Neuronal stem cell (in vitro differentiated cells): Measurements from ENCODE around the gene TUBB2B.
"Not testable (repeated sequence)": the region's sequence is repeated elsewhere in the genome, so short reads cannot be mapped to it uniquely, and the experiment has no call there.

Source experiments
- DNase-seq: peaks from one replicate; pipeline ENCODE4 v3.0.0-alpha.2; 2013; ENCODE audit warnings: low spot score
- H2AFZ ChIP-seq: one replicate; pipeline ENCODE4 v1.6.1; 2013; ENCODE audit warnings: mild to moderate bottlenecking, low read length, inconsistent platforms
- H2AK5ac ChIP-seq: 2 replicates; pipeline ENCODE4 v1.6.1; 2013; ENCODE audit warnings: low read depth, mild to moderate bottlenecking, inconsistent platforms, low read length, moderate library complexity, mixed read lengths
- H2BK120ac ChIP-seq: 2 replicates; pipeline ENCODE4 v1.6.1; 2013; ENCODE audit warnings: low read depth, mild to moderate bottlenecking, inconsistent platforms, low read length, moderate library complexity, mixed read lengths
- H2BK12ac ChIP-seq: one replicate; pipeline ENCODE4 v1.6.1; 2013; ENCODE audit warnings: low read length, inconsistent platforms
- H2BK15ac ChIP-seq: 2 replicates; pipeline ENCODE4 v1.6.1; 2013; ENCODE audit warnings: mild to moderate bottlenecking, low read length, inconsistent platforms, mixed read lengths
- H2BK5ac ChIP-seq: one replicate; pipeline ENCODE4 v1.6.1; 2013; ENCODE audit warnings: inconsistent platforms, mild to moderate bottlenecking, low read length, moderate library complexity
- H3K14ac ChIP-seq: one replicate; pipeline ENCODE4 v1.6.1; 2013; ENCODE audit warnings: low read length, inconsistent platforms
- H3K18ac ChIP-seq: 2 replicates; pipeline ENCODE4 v1.6.1; 2013; ENCODE audit warnings: low read length, inconsistent platforms
- H3K23ac ChIP-seq: 2 replicates; pipeline ENCODE4 v1.6.1; 2013; ENCODE audit warnings: low read depth, mild to moderate bottlenecking, mixed read lengths, low read length, inconsistent platforms; ENCODE audit not compliant: poor library complexity
- H3K27ac ChIP-seq: replicated peaks from 3 replicates; pipeline ENCODE4 v1.5.1; 2013; ENCODE audit warnings: low read length, inconsistent platforms
- H3K27me3 ChIP-seq, 3 experiments: 2 replicates each; pipeline ENCODE4 v1.6.1; 2013; ENCODE audit warnings: low read length in 3 of 3, mild to moderate bottlenecking in 2 of 3, inconsistent platforms in 1 of 3, low read depth in 1 of 3, mixed read lengths in 1 of 3, moderate library complexity in 1 of 3; ENCODE audit not compliant: control insufficient read depth in 3 of 3, insufficient read depth in 3 of 3
- H3K36me3 ChIP-seq, 2 donors: replicated peaks in 1 of 2; 2 replicates each; pipeline ENCODE4 v1.6.1; 2013; ENCODE audit warnings: low read length in 2 of 2; ENCODE audit not compliant: control insufficient read depth in 2 of 2, insufficient read depth in 2 of 2
- H3K4ac ChIP-seq: 2 replicates; pipeline ENCODE4 v1.6.1; 2013; ENCODE audit warnings: inconsistent platforms, mild to moderate bottlenecking, low read length, moderate library complexity
- H3K4me1 ChIP-seq, 2 donors: 1 replicate in 1 of 2; 2 replicates in 1 of 2; pipeline ENCODE4 v1.6.1; 2013; ENCODE audit warnings: low read length in 2 of 2, low read depth in 1 of 2; ENCODE audit not compliant: control insufficient read depth in 2 of 2, insufficient read depth in 1 of 2
- H3K4me2 ChIP-seq: one replicate; pipeline ENCODE4 v1.6.1; 2013; ENCODE audit warnings: mild to moderate bottlenecking, low read length, inconsistent platforms; ENCODE audit not compliant: insufficient read depth, poor library complexity, severe bottlenecking
- H3K4me3 ChIP-seq, 2 donors: 2 replicates each; pipeline ENCODE4 v1.5.1; 2013; ENCODE audit warnings: low read length in 2 of 2, mild to moderate bottlenecking in 2 of 2, inconsistent platforms in 1 of 2, moderate library complexity in 1 of 2
- H3K79me1 ChIP-seq: one replicate; pipeline ENCODE4 v1.6.1; 2013; ENCODE audit warnings: low read depth, mild to moderate bottlenecking, inconsistent platforms, low read length, moderate library complexity
- H3K9ac ChIP-seq: one replicate; pipeline ENCODE4 v1.6.1; 2013; ENCODE audit warnings: mild to moderate bottlenecking, low read depth, low read length, inconsistent platforms; ENCODE audit not compliant: poor library complexity
- H3K9me3 ChIP-seq, 2 donors: replicated peaks in 1 of 2; 2 replicates each; pipeline versions ENCODE3 to v1.6.1; 2013; ENCODE audit warnings: low read length in 2 of 2, mild to moderate bottlenecking in 2 of 2, inconsistent platforms in 1 of 2, low read depth in 1 of 2, mixed read lengths in 1 of 2, moderate library complexity in 1 of 2; ENCODE audit not compliant: control insufficient read depth in 2 of 2, insufficient read depth in 1 of 2
- H4K8ac ChIP-seq: one replicate; pipeline ENCODE4 v1.6.1; 2013; ENCODE audit warnings: low read depth, mild to moderate bottlenecking, inconsistent platforms, low read length, moderate library complexity
- H4K91ac ChIP-seq: one replicate; pipeline ENCODE4 v1.6.1; 2013; ENCODE audit warnings: low read length, low read depth, mild to moderate bottlenecking, inconsistent platforms; ENCODE audit not compliant: poor library complexity
- WGBS, 2 donors: extraction: QIAGEN DNeasy Blood & Tissue Kit; methylation state at CpG; one replicate each; pipeline ENCODE4 v1.1.7; 2013; ENCODE audit warnings: missing lambda C conversion rate in 2 of 2, mixed read lengths in 1 of 2; ENCODE audit not compliant: insufficient read length in 2 of 2, insufficient replicate concordance in 1 of 2; ENCODE audit errors: extremely low coverage in 2 of 2; 5-methylcytosine and 5-hydroxymethylcytosine counted together

TUBB2B gene

GRCh38 chr6:3181105-3181504 is 46.3 kb downstream of the TUBB2B start:
- H2BK5ac ChIP-seq, result no peak overlapping the region
- H3K18ac ChIP-seq, result no peak overlapping the region
- no peaks in the 10 kb centered on the region for H3K79me1 ChIP-seq
- H3K14ac ChIP-seq, result no peak overlapping the region
- no peak overlapping the region for H3K23ac ChIP-seq
- H3K27me3 ChIP-seq, result no peaks in the 10 kb centered on the region
- H4K8ac ChIP-seq, result no peak overlapping the region
- H3K4me2 ChIP-seq, result no peak overlapping the region
- H2AK5ac ChIP-seq, result no peak overlapping the region
- H2AFZ ChIP-seq, result no peak overlapping the region
- H2BK12ac ChIP-seq, result no peak overlapping the region
- H4K91ac ChIP-seq, result no peak overlapping the region
- peaks cover 5 to 12% of the 10 kb centered on the region in 2 donors for H3K9me3 ChIP-seq
- H3K27ac ChIP-seq, result no peak overlapping the region
- no peak overlapping the region for H3K4ac ChIP-seq
- peaks cover 3 to 11% of the 10 kb centered on the region in 2 donors for H3K4me1 ChIP-seq
- peaks cover 0 to 15% of the 10 kb centered on the region in 2 donors for H3K36me3 ChIP-seq
- no peak overlapping the region for H3K4me3 ChIP-seq
- WGBS, 2 donors, result no CpG with 5 or more reads among the region's 2 CpGs
- no peak for DNase-seq
- no peak overlapping the region for H2BK15ac ChIP-seq
- no peak overlapping the region for H2BK120ac ChIP-seq
- H3K9ac ChIP-seq, result no peak overlapping the region

- no CpG with 5 or more reads among the region's 8 CpGs for WGBS, 2 donors
- H3K18ac ChIP-seq, H2AK5ac ChIP-seq, H2BK120ac ChIP-seq, H3K23ac ChIP-seq, H3K9ac ChIP-seq, H3K4me2 ChIP-seq, H2BK12ac ChIP-seq, H3K14ac ChIP-seq, DNase-seq, H2BK15ac ChIP-seq, H4K8ac ChIP-seq, H3K27ac ChIP-seq, H3K79me1 ChIP-seq, H4K91ac ChIP-seq, H3K27me3 ChIP-seq, H2BK5ac ChIP-seq, H3K4ac ChIP-seq, H2AFZ ChIP-seq: not testable (repeated sequence)
- H3K9me3 ChIP-seq, result peaks cover 5 to 12% of the 10 kb centered on the region in 2 donors
- H3K4me3 ChIP-seq, result peak overlapping the region in 1 of 2 donors; percentile 44
- H3K36me3 ChIP-seq, result peaks cover 0 to 15% of the 10 kb centered on the region in 2 donors
- H3K4me1 ChIP-seq, result peaks cover 3 to 15% of the 10 kb centered on the region in 2 donors
Measured at GRCh38 chr6:3179945-3180344, 47.5 kb downstream of the TUBB2B start.

- not testable (repeated sequence) for H3K79me1 ChIP-seq, H2BK120ac ChIP-seq, H3K27me3 ChIP-seq, H2AK5ac ChIP-seq, H4K8ac ChIP-seq, DNase-seq, H3K36me3 ChIP-seq, H3K4me2 ChIP-seq, H3K4ac ChIP-seq, H2AFZ ChIP-seq, H2BK15ac ChIP-seq, H3K14ac ChIP-seq, H3K18ac ChIP-seq, H3K9me3 ChIP-seq, H3K4me3 ChIP-seq, H3K27ac ChIP-seq, H2BK12ac ChIP-seq, H3K9ac ChIP-seq, H3K23ac ChIP-seq, H2BK5ac ChIP-seq, H4K91ac ChIP-seq
- peaks cover under 1 to 15% of the 10 kb centered on the region in 2 donors for H3K4me1 ChIP-seq
- no CpG with 5 or more reads among the region's 8 CpGs for WGBS, 2 donors
Measured at GRCh38 chr6:3178666-3179065, 48.8 kb downstream of the TUBB2B start.

- Histone ChIP-seq H4K91ac (no peak overlapping the region), H3K36me3 (no peaks in the 10 kb centered on the region), H2BK12ac (no peak overlapping the region), H3K4me3 (no peak overlapping the region), H2AK5ac (peak overlapping the region; percentile 63), H3K4me2 (no peak overlapping the region), H4K8ac (peak overlapping the region; percentile 43), H2AFZ (no peak overlapping the region), H3K18ac (peak overlapping the region; percentile 71), H3K4me1 (peaks cover 0 to 17% of the 10 kb centered on the region in 2 donors), H3K9me3 (no peaks in the 10 kb centered on the region), H2BK120ac (no peak overlapping the region), H3K23ac (no peak overlapping the region), H3K9ac (no peak overlapping the region), H3K14ac (no peak overlapping the region), H3K27me3 (no peaks in the 10 kb centered on the region), H3K4ac (no peak overlapping the region), H2BK5ac (no peak overlapping the region), H3K27ac (no peak overlapping the region), H3K79me1 (no peaks in the 10 kb centered on the region), H2BK15ac (no peak overlapping the region)
- no CpG with 5 or more reads among the region's 22 CpGs for WGBS, 2 donors
- DNase-seq, result no peak
Measured at GRCh38 chr6:3176562-3177355, 50.7 kb downstream of the TUBB2B start.
